Hematopoietic multipotent progenitor cell (in vitro differentiated cells): ENCODE measurements around the gene NUDT16L1. TPM values are rescaled to one million over a fixed set of nuclear protein-coding genes. Genes with fewer than 3 reads are reported as not detected.
A peak's percentile ranks its signal among the peaks of the same experiment; 100 is the strongest.

Experiments used
- DNase-seq, 3 donors: peaks; one replicate each; pipeline ENCODE4 v3.0.0-alpha.2; 2011 to 2015; ENCODE audit warnings: low read depth in 2 of 3, low spot score in 2 of 3
- total RNA-seq: library from RNA; depleted of rRNA; stranded (reverse); fragments of >200 nt; gene quantifications from one replicate; pipeline ENCODE4 v1.2.3, GENCODE V29; 2012

Gene NUDT16L1
- total RNA-seq, 1 donor, result 48.7 TPM

DNA sequence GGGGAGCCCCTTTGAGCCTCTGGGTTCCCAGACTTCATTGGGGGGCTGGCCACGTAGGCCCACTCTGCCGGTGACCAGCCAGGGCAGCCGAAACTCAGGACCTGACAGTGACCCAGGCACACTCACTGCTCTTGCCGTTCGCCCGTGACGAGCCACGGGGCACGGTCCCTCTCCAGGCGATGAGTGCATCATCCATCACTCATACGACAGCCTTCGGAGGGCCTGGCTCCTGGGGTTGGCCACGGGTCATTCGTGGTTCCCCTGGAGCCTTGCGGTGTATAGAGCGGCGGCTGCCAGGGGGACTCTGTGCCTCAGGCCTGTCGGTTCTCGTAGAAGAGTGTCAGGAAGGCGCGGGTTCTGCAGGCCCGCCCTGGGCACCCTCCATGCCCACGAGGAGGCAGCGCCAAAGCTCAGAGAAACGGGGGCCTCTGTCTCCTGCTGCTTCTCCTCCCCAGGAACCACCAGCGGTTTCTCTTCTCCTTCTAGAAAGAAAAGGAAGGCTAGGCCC lies 11.2 kb upstream of the NUDT16L1 start:
- DNase-seq, result no peak

DNA sequence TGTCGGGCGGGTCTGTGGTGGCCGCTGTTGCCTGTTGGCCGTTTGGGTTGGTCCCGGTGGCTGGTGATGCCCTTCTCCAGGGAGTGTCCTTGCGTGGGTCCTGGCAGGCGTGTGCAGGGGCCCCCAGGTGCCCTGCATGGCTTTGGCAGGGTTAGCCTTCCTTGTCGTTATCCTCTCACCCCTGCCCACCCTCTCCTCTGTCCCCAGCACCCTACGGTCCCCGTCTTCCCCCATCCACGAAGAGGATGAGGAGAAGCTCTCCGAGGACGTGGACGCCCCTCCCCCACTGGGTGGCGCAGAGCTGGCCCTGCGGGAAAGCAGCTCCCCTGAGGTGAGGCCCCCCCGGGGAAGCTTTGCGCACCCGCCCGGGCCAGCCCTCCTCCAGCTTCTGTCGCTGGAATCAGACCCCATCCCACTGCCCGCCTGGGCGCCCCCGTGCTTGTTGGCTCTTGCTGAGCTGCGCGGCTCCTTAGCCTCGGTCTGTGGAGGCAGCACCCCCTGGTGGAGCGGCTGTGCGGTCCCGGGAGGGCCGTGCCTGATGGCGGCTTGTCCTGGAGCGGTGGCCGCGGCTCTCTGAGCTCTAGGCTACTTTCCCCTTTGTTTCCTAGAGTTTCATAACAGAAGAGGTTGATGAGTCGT lies 10.6 kb upstream of the NUDT16L1 start:
- peak in 1 of 3 donors; percentile 39 for DNase-seq

DNA sequence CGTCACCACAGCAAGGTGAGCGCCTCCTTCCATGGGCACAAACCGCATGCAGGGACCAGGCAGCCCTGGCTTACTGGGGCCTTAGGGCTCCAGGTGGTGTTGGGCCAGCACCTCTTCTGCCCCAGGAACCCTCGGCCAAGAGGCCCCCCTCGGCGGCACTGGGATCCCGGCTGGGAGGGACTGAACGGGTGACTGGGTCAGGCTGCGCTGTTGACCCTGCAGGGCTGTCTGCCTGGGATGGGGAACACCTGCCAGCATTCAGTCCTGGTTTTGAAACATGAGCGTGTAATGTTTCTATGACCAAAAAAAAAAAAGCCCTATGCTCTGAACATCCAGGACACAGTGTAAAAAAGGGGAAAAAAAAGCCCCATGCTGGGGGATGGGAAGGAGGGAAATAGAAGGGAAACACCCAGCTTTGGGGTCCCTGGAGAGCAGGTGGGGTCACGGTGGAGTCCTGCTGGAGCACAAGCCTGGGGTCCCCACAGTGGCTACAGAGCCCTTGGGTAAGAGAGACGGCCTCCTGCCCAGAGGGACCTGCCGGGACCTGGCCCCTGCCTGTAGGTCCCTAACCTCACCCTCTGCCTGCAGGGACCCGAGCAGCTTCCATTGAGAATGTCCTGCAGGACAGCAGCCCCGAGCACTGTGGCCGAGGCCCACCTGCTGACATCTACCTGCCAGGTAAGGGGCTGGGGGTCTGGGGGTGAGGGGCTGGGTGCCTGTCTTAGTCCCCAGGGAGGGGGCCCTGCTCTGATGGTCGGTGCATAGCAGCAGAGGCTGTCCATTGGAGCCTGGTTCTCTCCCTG lies 9.9 kb upstream of the NUDT16L1 start:
- no peak for DNase-seq

DNA sequence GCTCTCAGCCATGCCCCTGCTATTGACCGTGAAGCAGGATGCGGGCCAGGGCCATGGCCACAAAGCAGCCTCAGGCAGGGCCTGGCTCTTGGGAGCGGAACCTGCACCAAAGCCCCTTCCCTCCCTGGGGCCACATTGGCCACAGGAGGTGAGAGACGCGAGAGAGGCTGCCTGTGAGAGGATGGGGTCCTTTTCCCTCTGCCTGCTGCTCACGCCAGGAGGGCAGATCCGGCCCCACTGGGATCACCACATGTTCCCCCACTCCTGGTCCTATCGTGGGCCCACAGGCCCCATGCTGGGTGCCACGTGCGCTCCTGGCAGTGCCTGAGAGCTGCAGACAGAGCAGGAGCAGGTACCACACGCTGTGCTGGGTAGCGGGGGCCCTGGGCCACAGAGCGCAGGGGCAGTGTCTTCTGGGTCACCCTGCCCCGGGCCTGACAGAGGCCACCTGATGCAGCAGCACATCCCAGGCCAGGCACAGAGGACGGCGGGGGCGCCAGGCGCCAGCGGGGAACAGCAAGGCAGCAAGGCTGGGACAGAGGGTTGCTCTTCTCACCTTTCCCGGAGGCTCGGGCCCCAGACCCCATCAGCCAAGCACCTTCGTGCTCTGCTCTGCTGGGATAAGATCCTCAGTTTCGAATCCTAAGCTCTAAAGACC lies 9.2 kb upstream of the NUDT16L1 start:
- DNase-seq, result no peak

DNA sequence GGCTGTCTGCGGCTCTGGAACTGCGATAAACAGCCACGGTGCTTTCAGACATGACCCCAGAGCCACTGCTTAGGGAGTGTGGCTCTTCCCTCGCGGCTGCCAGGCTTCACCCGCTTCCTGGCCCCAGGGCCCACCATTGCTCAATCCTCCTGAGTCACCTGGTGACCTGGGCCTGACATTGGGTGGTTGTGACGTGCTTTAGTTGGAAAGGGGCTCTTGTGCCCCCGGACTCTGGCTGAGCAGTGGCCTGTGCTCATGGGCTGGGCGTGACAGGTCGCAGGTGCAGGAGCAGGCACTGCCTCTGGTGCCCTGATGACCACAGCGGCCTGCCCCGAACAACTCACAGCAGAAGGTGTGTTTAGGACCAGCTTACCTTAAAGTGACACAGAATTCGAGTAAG lies 8.6 kb upstream of the NUDT16L1 start:
- DNase-seq, result no peak

DNA sequence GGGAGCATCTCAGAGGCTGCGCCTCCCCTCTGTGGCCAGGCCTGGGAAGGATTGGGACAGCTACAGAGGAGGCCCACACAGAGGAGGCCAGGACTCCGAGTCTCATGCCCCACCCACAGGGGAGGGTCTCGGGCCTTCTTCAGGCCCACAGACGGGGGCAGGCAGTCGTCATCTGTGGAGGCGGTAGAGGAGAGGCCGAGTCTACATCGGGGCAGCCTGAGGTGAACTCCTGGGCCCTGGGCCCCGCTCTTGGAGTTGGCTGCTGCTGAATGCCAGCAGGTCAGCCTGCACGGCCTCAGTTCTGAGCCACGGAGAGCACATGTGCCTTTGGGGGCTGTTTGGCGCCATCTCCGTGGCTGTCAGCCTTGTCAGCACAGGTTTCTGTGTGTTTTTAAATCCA lies 8.1 kb upstream of the NUDT16L1 start:
- DNase-seq, result no peak

DNA sequence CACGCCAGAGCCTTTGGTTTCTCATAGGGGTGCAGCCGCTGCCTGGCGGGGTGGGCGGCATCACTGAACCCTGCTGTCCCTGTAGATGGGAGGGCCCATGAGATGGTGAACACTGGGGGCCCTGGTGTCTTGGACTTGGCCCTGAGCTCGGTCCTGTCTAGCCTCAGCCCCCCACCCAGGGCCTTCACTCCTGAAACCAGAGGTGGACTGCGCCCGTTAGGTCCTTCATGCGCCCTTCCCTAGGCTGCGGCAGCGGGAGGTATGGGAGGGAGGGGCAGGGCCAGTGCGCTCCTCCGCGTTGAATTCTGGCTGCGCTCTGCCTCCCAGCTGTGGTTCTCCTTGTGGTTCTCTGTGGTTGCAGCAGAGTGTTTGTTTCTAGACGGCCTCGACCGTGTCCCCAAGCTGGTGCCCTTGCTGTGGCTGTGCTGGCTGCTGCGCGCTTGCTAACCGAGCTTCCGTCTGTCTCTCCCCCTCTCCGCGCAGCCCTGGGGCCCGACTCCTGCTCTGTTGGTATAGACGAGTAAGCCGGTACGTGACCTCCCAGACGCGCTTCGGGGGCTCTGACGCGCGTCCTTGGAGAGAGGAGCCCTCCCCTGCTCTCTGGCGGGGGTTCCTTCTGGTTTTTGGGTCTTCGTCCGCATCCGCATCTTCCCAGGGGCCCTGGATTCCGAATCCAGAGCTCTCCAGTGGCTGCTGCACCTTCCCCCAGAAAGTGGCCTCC lies 7.4 kb upstream of the NUDT16L1 start:
- no peak for DNase-seq

DNA sequence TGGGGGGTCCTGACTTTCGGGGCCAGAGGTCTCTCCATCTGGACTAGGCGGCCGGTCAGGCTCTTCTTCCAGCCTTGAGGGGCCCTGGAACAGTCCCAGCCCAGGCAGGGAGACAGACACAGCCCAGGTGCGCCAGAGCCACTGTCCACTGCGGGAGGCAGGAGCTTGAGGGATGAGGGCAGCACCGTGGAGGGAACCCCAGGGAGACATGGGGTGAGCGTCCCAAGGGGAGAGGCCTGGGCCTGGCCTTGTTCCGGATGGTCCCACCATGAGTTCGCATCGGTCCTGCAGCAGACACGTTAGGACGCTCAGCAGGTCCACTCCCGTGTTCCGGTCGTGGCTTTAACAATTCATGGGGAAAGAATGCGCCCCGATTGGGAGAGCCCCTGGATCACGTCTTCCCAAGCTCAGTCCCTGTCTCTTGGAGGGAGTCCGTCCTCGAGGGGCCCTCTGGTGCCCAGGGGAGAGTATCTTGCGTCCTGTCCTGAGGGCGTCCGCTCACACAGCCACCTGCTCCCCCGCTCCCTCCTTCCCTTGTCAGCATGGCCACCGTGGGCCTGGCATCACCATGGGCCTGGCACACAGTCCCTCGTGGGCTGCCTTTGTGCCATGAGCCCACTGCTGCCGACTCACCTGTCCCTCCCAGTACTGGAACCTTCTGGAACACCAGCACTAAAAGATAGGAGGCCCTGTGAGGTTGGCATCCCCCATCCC lies 6.7 kb upstream of the NUDT16L1 start:
- DNase-seq, result no peak

DNA sequence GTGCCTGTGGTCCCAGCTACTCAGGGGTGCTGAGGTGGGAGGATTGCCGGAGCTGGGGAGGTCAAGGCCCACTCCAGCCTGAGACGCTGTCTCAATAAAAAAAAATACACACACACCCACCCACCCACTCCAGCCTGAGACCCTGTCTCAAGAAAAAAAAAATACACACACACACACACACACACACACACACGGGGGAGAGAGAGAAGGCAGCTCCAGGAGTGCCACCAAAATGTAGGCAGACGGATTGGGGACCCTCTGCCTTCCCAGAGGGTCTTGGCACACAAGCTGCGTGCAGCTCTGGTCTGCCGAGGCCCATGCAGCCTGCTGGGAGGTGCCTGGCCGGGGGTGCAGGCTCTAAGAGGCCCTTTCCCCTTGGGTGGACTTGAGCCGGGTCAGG lies 5.9 kb upstream of the NUDT16L1 start:
- no peak for DNase-seq

DNA sequence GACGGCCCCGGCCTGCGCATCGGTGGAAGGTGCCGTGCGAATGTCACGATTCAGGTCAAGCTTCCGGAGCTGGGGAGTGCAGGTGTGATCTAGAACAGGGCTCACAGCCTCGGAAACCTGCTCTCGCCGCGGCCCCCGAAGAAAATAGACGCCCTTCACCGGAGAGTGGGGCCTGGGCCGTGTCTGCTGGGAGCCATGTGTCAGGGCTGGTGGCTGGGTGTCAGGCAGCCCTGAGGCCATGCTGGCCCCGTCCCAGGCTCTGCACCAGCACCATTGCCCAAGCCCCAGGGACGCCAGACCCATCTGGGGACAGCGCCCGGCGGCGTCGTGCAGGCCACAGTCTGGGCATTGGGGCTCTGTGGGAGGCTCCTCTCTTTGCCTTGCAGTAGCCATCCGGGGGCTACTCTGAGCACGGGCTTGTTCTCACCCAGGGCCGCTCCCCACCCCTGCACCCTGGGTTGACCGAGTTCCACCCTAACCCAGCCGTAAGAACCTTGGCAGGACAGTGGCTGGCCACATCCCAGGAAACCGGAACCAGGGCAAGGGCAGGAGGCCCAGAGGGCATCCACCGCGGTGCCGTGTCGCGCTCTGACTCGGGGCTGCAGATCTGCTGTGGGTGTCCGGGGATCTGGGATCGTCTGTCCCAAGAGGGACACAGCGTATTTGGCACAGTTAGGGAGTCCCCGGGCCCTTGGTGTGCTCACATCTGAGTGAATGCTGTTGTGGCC lies 5.3 kb upstream of the NUDT16L1 start:
- no peak for DNase-seq

DNA sequence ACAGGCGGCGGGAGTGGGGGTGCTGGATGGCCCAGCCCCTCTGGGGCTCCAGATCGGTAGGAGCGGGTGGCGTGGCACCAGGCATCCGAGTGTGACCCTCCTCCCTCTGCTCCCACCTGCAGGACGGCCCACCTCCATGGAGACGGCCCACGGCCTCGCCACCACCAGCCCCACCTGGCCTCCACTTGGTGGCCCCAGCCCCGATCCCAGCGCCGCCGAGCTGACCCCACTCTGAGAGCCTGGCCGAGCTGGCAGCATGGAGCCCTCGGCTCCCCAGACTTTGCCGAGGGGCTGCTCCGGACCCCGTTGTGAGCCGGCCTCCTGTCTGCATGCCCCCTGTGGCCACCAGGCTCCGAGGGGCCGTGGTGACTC lies 4.7 kb upstream of the NUDT16L1 start:
- DNase-seq, result no peak

DNA sequence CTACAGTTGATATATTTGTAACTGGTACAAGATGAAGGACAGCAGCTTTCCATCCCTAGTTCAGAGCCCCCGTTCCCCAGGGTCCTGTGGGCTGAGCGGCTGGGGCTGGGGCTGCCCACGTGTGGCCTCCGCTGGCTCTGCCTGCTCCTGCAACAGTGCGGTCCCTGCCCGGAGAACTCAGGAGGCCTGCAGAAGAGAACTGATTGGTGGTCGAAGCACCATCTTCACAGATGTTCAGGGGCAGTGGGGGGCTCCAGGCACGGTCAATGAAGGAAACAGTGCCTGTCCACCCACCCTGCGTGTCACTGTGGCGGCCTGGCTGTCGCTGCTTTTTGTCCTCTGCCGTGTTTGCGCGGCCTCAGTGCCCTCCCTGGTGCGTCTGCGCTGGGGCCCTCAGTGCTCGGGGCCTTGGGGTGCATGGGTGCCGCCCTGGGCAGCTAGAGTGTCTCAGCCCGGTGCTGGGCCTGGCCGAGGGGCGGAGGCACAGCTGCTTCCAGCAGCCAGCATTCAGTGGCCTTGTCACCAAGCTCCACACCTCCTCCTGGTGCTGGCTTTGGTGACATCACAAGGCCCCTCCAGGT lies 4.2 kb upstream of the NUDT16L1 start:
- no peak for DNase-seq

DNA sequence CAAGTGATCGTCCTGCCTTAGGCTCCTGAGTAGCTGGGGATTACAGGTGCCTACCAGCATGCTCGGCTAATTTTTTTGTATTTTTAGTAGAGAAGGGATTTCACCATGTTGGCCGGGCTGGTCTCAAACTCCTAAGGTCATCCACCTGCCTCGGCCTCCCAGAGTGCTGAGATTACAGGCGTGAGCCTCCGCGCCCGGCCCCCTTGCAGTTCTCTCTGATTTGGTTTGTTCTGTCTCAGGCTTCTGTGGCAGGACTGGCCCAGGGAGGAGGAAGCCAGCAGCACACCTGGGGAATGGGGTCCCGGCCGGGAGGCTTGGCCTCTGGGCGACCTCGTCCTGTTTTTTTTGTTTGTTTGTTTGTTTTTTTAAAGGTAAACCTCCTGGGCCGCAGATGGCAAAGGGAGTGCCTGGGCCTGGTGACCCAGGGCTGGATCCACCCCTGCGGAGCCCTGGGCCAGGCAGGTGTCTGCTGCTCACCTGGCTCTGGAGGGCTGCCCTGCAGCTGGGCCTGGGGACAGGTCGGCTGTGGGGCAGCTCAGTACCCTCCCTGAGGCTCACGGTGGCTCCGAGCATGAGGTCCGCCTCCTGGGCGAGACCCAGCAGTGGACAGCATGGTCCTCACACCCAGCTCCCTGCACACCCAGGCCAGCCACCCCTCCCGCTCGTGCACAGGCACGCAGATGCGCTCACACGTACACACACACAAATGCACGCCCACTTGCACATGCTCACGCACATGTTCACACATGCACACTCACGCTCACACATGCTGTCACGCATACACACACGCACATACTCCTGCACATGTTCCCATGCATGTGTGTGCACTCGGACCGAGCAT lies 3.3 kb upstream of the NUDT16L1 start:
- DNase-seq, result no peak

DNA sequence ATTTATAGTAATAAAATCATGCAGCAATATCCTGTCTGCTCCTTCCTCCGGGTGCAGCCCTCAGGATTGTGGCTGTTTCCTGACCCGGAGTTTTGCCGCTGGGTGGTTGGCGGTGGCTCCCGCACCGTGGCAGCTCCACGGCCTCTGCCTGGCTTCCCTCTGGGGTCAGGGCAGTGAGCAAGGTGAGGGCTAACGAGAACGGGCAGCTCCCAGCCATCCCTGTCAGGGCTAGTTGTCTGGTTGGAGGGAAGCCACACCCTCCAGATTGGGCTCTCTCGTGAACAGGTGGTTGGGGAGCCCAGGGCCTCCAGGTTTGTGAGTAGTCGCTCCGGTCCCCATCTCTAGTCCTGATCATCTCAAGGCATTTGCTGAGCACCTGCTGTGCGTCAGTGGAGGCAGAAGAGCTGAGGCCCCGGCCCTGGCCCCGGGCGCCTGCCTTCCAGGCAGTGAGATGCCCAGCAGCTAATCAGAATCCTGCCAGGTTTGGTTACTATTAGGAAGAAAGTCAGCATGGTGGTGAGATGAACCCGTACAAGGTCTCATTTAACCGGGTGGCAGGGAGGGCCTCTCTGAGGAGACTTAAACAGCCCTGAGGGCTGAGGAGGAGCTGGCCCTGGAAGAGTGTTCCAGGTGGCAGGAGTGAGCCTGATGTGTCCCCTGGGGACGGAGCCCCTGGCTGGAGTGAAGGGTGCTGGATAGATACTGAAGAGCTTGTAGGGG lies 2.3 kb upstream of the NUDT16L1 start:
- DNase-seq, result no peak

DNA sequence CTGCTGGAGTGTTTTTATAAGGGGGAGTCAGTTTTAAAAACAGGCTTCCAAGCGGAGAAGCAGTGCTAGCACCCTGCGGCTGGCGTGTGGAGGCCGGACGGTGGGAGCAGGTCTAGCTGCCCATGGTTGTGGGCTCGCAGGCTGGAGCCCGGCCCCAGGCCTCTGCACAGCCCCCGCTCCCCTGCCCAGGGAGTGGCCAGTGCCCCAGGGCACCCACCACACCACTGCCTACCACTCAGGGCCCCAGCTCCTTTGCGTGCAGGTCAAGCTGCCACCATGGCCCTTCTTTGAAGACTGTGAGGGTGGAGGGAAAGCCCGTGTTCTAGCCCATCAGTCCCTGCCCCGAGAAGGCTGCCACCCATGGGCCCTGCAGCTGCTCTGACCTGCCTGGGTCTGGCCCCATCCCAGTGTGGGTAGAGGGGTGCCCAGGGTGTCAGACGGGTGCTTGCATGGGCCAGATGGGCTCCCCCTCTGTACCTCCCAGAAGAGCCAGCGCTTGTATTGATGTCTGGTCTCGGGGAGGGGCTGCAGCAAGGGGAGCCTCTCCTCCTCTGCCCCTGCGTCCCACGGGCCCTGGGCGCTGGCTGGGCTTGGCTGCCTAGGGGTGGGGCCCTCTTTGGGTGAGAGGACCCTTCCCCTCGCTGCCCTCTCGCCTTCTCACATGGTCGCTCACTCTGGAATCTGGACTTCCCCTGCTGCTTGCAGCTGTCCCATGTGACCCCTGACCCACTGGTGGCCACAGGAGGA lies 1.5 kb upstream of the NUDT16L1 start:
- no peak for DNase-seq

DNA sequence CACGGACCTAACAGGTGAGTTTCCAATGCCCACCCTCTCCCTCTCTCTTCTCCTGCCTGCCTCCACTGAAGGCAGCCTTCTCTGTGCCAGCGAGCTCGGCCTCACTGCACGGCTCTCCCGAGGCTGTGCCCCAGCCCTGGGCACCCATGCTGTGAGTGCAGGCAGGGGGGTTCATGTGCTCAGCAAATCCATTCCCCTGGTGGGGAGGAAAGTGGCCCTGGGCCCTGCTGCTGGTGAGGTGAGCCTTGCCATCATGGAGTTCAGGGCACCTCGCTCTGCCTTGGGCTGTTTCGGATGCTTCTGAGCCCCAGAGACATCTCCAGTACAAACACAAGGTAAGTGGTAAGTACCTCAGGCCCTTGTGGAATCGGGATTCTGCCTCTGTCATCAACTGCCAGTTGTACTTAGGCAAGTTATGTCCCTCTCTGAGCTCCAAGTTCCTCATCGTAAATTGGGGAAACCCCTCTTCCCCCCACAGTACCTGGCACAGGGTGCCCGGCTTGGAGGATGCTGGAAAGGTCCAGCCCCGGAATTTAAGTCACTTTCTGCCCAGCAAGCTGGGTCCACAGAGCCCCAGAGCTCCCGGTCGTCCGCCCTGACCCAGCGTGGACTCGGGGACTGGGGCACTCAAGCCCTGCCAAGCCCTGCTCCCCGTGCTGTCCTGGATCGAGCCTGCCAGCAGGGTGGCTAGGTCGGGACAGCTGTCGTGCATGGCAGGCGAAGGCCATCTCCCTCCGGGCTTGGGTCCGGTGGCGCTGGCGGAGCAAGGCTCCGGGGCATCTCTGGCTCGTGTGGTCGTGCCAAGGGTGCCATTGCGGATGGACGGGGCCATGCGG lies 684 bp upstream of the NUDT16L1 start:
- peak in 2 of 3 donors; percentile 22 to 47 for DNase-seq
